Measurements from ENCODE around the gene RPL35. TPM values are rescaled to one million over a fixed set of nuclear protein-coding genes. Genes with fewer than 3 reads are reported as not detected.

Gene RPL35
- total and polyA plus RNA-seq, 10 of the 15 experiments (the other 5 are each of a cell fraction or from before 2014, with no cell fraction given) = 2,572 to 6,300 (median 3,864) TPM

GRCh38 chr9:124894741-124895170 is 33.0 kb upstream of the RPL35 start:
- H3K9me3 ChIP-seq (replicated peaks; ENCODE audit: control insufficient read depth, insufficient read depth, low read length) = no peaks in the 10 kb centered on the region
- H4K20me1 ChIP-seq (ENCODE audit: control insufficient read depth, insufficient read depth) = no peaks in the 10 kb centered on the region
- in situ Hi-C loops (cut with MboI) (no loop called here), intact Hi-C loops (cut with micrococcal nuclease; ENCODE audit: unreplicated experiment) (loop anchor here (1.0 kb wide), 2 partner anchors 40 to 123 kb away; partner anchors contain the start of gene NR6A1)
- ATAC-seq (peak; percentile 91), FAIRE-seq (no peak), DNase-seq (ENCODE audit: low read depth, low spot score) (no peak)
- POLR2A ChIA-PET = interaction anchor here (1.2 to 1.7 kb wide), 2 partner anchors 22 to 120 kb away, joined by 3 to 5 read pairs; no protein-coding TSS in a partner anchor
- BruUV-seq (replicated peaks) = no TSS peak
- TF ChIP-seq SMC3 (IDR thresholded peaks at IDR 0.05; ENCODE audit: borderline replicate concordance, low read length) (peak; percentile 71; the same call in 1 of the 2 replicates), RAD21 (IDR thresholded peaks at IDR 0.05; ENCODE audit: insufficient read depth, low read depth, low read length) (peak; percentile 78), USF2 (IDR thresholded peaks at IDR 0.05; ENCODE audit: borderline replicate concordance, low read depth, low read length) (no peak), E2F8 (IDR thresholded peaks at IDR 0.05; ENCODE audit: low read depth, partially characterized antibody) (no peak), BACH1 (IDR thresholded peaks at IDR 0.05; ENCODE audit: borderline replicate concordance) (no peak), CTCF (IDR thresholded peaks at IDR 0.05 in 2 of 3, conservative IDR thresholded peaks at IDR 0.05 in 1 of 3; ENCODE audit: control insufficient read depth in 2 of 3, extremely low read depth in 1 of 3, insufficient read depth in 1 of 3, low read depth in 3 of 3, low read length in 3 of 3) (peak; percentile 57 to 71 (median 58); a peak in 5 of 6 replicates), NFXL1 (IDR thresholded peaks at IDR 0.05; ENCODE audit: borderline replicate concordance) (no peak), RBBP5 (conservative IDR thresholded peaks at IDR 0.05) (no peak), BHLHE40 (IDR thresholded peaks at IDR 0.05; ENCODE audit: borderline replicate concordance in 1 of 2, low read depth in 2 of 2, low read length in 1 of 2) (0 out of 4 replicates have a peak, but pooled peaks of 1 of the 2 experiments have one; percentile 22)
- CTCF ChIA-PET = interaction anchor here (0.7 to 6.3 kb wide), 11 partner anchors 15 to 247 kb away, joined by 3 to 45 read pairs (median 4); partner anchors contain the start of genes ARPC5L, RPL35 and WDR38
- H3K4me3 ChIP-seq = no peak overlapping the region
- no peaks in the 10 kb centered on the region for H3K27me3 ChIP-seq (replicated peaks in 1 of 2; ENCODE audit: control insufficient read depth in 2 of 2, insufficient read depth in 2 of 2, low read length in 1 of 2)
- no peak overlapping the region for H3K27ac ChIP-seq (ENCODE audit: control insufficient read depth, insufficient read depth)
- no peaks in the 10 kb centered on the region for H3K4me1 ChIP-seq (ENCODE audit: control insufficient read depth, insufficient read depth, low read length)
- no peak overlapping the region for H3K9ac ChIP-seq (ENCODE audit: control insufficient read depth, insufficient read depth, low read length)
- H3K79me2 ChIP-seq (ENCODE audit: control insufficient read depth, insufficient read depth, low read length) = no peaks in the 10 kb centered on the region
- RAD21 ChIA-PET (ENCODE audit: unreplicated experiment) = interaction anchor here (1.2 kb wide), 1 partner anchor 32 kb away, joined by 4 read pairs; no protein-coding TSS in a partner anchor
- SMC1A ChIA-PET (ENCODE audit: uncharacterized antibody, unreplicated experiment) = interaction anchor here (2.0 to 2.1 kb wide), 2 partner anchors 17 to 41 kb away, joined by 6 to 8 read pairs; partner anchors contain the start of gene WDR38
- no peak overlapping the region for H2AFZ ChIP-seq (ENCODE audit: control insufficient read depth, low read depth, low read length)
- no peak overlapping the region for H3K4me2 ChIP-seq (ENCODE audit: control insufficient read depth, insufficient read depth)
- H3K36me3 ChIP-seq (ENCODE audit: control insufficient read depth in 2 of 2, insufficient read depth in 2 of 2, low read length in 1 of 2) = peaks cover 20% of the 10 kb centered on the region in 2 experiments; a peak in 3 of 4 replicates

Data from GM12878 (cell line).